HFFc6 (cell line): ENCODE results near the gene INPP1. TPM values are rescaled to one million over a fixed set of nuclear protein-coding genes. Genes with fewer than 3 reads are reported as not detected.
A peak's percentile ranks its signal among the peaks of the same experiment; 100 is the strongest.

ENCODE experiments used
- DNase-seq: peaks from one replicate; pipeline ENCODE4 v3.0.0-alpha.2; 2018
- H3K27ac Mint-ChIP-seq: 2 replicates; pipeline ENCODE4 v1.8.0; 2020; ENCODE audit warnings: mild to moderate bottlenecking, mixed read lengths
- H3K27me3 Mint-ChIP-seq: 2 replicates; pipeline ENCODE4 v1.8.0; 2021; ENCODE audit warnings: mild to moderate bottlenecking, moderate library complexity, mixed read lengths; ENCODE audit not compliant: insufficient read depth
- H3K36me3 Mint-ChIP-seq: 2 replicates; pipeline ENCODE4 v1.8.0; 2021; ENCODE audit warnings: low read depth, mixed read lengths
- H3K4me1 Mint-ChIP-seq: 2 replicates; pipeline ENCODE4 v1.8.0; 2020; ENCODE audit warnings: low read depth, mixed read lengths
- H3K4me3 Mint-ChIP-seq: 2 replicates; pipeline ENCODE4 v1.8.0; 2020; ENCODE audit warnings: mild to moderate bottlenecking, moderate library complexity, mixed read lengths
- H3K9me3 Mint-ChIP-seq: 2 replicates; pipeline ENCODE4 v1.8.0; 2020; ENCODE audit warnings: mild to moderate bottlenecking, mixed read lengths
- CTCF ChIP-seq: fragments of 200-600 bp; sonication (generic); IDR thresholded peaks from 2 replicates; pipeline ENCODE4 v1.5.0; 2021; ENCODE audit warnings: antibody characterized with exemption, mild to moderate bottlenecking
- total RNA-seq, 6 experiments: library from RNA; stranded (reverse); fragmentation: NEBNext Ultra II Directional; extraction: Animal tissue kit (Norgen Biotek cat#: 25700); gene quantifications; 2 replicates in 1 of 6; 3 replicates in 5 of 6; pipeline ENCODE4 v1.2.3, GENCODE V29; 2021

The INPP1 gene
- total RNA-seq, 6 experiments from 2014 or later = 13.6 to 16.2 (median 15.7) TPM

DNA sequence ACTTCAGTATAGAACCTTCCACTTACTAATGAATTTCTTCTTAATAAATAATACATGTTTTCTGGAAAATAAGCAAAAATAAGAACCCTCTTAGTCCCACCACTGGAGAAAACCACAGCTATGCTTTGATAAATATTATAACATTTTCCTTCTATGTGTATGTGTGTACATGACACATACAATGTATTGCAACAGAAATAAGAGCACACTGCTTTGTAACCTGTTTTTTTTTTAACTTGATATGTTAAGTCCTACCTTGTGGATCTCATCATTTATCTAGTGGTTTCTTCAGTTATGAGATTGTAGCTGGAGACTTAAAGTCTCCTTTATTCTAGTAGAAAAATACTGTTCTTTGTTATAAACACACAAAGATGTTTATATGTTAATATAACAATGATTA is 17.2 kb downstream of the INPP1 start:
- Mint-ChIP-seq H3K4me1 (peaks cover 17% of the 10 kb centered on the region), H3K27me3 (no peaks in the 10 kb centered on the region), H3K27ac (no peak overlapping the region), H3K4me3 (peak overlapping the region; percentile 83; the same call in 1 of the 2 replicates), H3K36me3 (no peaks in the 10 kb centered on the region), H3K9me3 (no peaks in the 10 kb centered on the region)
- no peak for DNase-seq
- no peak for TF ChIP-seq CTCF

- Mint-ChIP-seq H3K36me3 (no peaks in the 10 kb centered on the region), H3K9me3 (no peaks in the 10 kb centered on the region), H3K27me3 (no peaks in the 10 kb centered on the region), H3K27ac (no peak overlapping the region), H3K4me1 (peaks cover 17% of the 10 kb centered on the region), H3K4me3 (no peak overlapping the region)
- no peak for DNase-seq
- no peak for TF ChIP-seq CTCF
These were observed 17.6 kb downstream of the INPP1 start for GRCh38 chr2:190360965-190361364.

- Mint-ChIP-seq H3K4me1 (peaks cover 17% of the 10 kb centered on the region), H3K9me3 (no peaks in the 10 kb centered on the region), H3K36me3 (no peaks in the 10 kb centered on the region), H3K27ac (no peak overlapping the region), H3K4me3 (no peak overlapping the region), H3K27me3 (no peaks in the 10 kb centered on the region)
- no peak for DNase-seq
- no peak for TF ChIP-seq CTCF
These were observed 18.2 kb downstream of the INPP1 start for GRCh38 chr2:190361572-190361971.

GRCh38 chr2:190362894-190363293 is 19.5 kb downstream of the INPP1 start:
- no peak for DNase-seq
- H3K4me1 Mint-ChIP-seq = peaks cover 17% of the 10 kb centered on the region
- no peaks in the 10 kb centered on the region for H3K27me3 Mint-ChIP-seq
- no peaks in the 10 kb centered on the region for H3K36me3 Mint-ChIP-seq
- H3K27ac Mint-ChIP-seq = no peak overlapping the region
- no peaks in the 10 kb centered on the region for H3K9me3 Mint-ChIP-seq
- no peak for TF ChIP-seq CTCF
- H3K4me3 Mint-ChIP-seq = no peak overlapping the region

DNA sequence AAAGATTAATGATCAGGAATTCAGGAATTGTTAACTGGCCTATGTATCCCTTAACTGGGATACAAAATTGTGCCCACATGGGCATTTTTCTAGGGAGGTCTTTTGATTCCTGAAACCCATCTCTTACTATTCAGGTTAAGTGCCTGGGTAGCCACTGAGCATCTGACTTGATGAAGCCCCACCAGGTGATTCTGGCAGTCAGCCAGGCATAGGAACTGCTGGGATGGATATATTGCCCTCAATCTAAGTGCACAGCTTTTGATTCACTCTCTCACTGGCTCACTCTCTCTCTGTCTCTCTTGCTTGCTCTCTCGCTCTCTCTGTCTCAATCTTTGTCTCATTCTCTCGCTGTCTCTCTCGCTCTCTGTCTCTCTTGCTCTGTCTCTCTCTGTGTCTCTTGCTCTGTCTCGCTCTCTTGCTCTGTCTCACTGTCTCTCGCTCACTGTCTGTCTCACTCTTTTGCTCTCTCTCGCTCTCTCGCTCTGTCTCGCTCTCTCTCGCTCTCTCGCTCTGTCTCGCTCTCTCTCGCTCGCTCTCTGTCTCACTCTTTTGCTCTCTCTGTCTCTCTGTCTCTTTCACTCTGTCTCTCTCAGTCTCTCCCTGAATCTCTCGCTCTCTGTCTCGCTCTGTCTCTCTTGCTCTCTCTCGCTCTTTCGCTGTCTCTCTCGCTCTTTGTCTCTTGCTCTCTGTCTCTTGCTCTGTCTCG is 22.3 kb downstream of the INPP1 start:
- Mint-ChIP-seq H3K4me1 (no peaks in the 10 kb centered on the region), H3K4me3 (no peak overlapping the region), H3K27me3 (no peaks in the 10 kb centered on the region), H3K36me3 (peaks cover 5% of the 10 kb centered on the region; the same call in 1 of the 2 replicates), H3K27ac (no peak overlapping the region), H3K9me3 (no peaks in the 10 kb centered on the region)
- no peak for TF ChIP-seq CTCF
- no peak for DNase-seq
